GM21576 (cell line): ENCODE measurements around the gene RUNDC3A.
A peak's percentile ranks its signal among the peaks of the same experiment; 100 is the strongest.
"Not testable (repeated sequence)": the region's sequence is repeated elsewhere in the genome, so short reads cannot be mapped to it uniquely, and the experiment has no call there.

Source experiments
- ATAC-seq: cut with Tn5 transposase; IDR thresholded peaks from one replicate; pipeline ENCODE4 v1.9.1; 2021; ENCODE audit warnings: mild to moderate bottlenecking, moderate library complexity; ENCODE audit not compliant: unreplicated experiment

Gene RUNDC3A

GRCh38 chr17:44340553-44340952 lies 32.2 kb downstream of the RUNDC3A start:
- not testable (repeated sequence) for ATAC-seq

GRCh38 chr17:44343510-44344209 lies 35.3 kb downstream of the RUNDC3A start:
- ATAC-seq = no peak

GRCh38 chr17:44344939-44345453 lies 36.6 kb downstream of the RUNDC3A start, which contains the start of gene GRN:
TSS of gene GRN (plus strand) at chr17:44345302. CDS start at chr17:44349165, 3,863 bp downstream.
- peak; percentile 53 for ATAC-seq

DNA sequence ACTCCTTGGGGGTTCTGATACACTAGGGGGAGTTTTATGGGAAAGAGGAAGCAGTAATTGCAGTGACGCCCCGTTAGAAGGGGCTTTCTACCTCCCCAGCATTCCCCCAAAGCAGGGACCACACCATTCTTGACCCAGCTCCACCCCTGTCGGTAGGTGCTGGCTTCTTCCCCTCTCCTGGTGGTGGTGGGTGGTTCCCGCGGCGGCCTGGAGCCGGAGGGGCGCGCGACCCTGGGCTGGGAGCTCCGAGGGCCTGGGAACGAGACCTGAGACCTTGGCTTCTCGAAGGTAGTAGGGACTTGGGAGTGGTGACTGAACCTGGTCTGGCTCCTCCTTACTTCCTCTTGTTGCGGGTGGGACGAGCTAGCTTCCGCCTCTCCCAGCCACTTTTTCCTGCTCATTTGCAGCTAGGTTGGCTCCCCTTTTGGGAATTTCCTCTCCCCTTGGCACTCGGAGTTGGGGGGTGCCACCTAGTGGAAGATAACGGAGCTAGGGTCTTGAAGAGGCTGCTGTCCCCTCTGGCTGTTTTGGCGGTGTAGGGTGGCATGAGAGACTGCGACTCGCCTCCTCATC lies 37.1 kb downstream of the RUNDC3A start:
- ATAC-seq = peak; percentile 4

- ATAC-seq = no peak
Observed at GRCh38 chr17:44346064-44346844, 37.9 kb downstream of the RUNDC3A start.

GRCh38 chr17:44347206-44348055 lies 39.0 kb downstream of the RUNDC3A start:
- not testable (repeated sequence) for ATAC-seq

- ATAC-seq = peak; percentile 42
Observed at GRCh38 chr17:44348234-44348987, 40.0 kb downstream of the RUNDC3A start.

GRCh38 chr17:44348988-44349364 lies 40.6 kb downstream of the RUNDC3A start:
- no peak for ATAC-seq

GRCh38 chr17:44349553-44350070 lies 41.2 kb downstream of the RUNDC3A start:
- no peak for ATAC-seq

DNA sequence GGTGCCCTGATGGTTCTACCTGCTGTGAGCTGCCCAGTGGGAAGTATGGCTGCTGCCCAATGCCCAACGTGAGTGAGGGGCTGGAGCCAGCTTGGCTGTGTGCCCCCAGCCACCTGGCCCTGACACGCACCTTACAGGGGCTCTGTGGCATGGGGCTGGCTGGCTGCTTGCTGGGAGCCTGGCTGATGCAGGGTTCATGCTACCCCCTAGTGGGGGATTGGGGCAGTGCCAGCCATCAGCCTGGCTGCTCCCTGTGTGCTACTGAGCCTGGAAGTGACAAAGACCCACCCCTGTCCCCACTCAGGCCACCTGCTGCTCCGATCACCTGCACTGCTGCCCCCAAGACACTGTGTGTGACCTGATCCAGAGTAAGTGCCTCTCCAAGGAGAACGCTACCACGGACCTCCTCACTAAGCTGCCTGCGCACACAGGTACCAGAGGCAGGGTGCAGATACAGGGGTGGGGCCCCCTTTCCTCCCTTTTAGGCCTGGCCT lies 42.4 kb downstream of the RUNDC3A start:
- ATAC-seq = no peak

- ATAC-seq = no peak
Observed at GRCh38 chr17:44351464-44351863, 43.1 kb downstream of the RUNDC3A start.

DNA sequence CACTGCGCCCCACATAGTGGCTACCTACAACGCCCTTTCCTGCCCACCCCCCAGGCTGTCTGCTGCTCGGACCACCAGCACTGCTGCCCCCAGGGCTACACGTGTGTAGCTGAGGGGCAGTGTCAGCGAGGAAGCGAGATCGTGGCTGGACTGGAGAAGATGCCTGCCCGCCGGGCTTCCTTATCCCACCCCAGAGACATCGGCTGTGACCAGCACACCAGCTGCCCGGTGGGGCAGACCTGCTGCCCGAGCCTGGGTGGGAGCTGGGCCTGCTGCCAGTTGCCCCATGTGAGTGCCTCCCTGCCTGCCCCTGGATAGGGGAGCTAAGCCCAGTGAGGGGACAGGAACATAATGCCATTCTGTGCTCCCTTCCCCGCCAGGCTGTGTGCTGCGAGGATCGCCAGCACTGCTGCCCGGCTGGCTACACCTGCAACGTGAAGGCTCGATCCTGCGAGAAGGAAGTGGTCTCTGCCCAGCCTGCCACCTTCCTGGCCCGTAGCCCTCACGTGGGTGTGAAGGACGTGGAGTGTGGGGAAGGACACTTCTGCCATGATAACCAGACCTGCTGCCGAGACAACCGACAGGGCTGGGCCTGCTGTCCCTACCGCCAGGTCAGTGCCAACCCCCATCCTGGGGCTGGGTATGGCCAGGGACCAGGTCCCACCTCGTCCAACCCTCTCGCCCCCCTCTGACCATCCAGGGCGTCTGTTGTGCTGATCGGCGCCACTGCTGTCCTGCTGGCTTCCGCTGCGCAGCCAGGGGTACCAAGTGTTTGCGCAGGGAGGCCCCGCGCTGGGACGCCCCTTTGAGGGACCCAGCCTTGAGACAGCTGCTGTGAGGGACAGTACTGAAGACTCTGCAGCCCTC lies 43.8 kb downstream of the RUNDC3A start:
- ATAC-seq = no peak

- no peak for ATAC-seq
Observed at GRCh38 chr17:44352828-44353671, 44.6 kb downstream of the RUNDC3A start.

GRCh38 chr17:44353672-44354331 lies 45.4 kb downstream of the RUNDC3A start:
- no peak for ATAC-seq

DNA sequence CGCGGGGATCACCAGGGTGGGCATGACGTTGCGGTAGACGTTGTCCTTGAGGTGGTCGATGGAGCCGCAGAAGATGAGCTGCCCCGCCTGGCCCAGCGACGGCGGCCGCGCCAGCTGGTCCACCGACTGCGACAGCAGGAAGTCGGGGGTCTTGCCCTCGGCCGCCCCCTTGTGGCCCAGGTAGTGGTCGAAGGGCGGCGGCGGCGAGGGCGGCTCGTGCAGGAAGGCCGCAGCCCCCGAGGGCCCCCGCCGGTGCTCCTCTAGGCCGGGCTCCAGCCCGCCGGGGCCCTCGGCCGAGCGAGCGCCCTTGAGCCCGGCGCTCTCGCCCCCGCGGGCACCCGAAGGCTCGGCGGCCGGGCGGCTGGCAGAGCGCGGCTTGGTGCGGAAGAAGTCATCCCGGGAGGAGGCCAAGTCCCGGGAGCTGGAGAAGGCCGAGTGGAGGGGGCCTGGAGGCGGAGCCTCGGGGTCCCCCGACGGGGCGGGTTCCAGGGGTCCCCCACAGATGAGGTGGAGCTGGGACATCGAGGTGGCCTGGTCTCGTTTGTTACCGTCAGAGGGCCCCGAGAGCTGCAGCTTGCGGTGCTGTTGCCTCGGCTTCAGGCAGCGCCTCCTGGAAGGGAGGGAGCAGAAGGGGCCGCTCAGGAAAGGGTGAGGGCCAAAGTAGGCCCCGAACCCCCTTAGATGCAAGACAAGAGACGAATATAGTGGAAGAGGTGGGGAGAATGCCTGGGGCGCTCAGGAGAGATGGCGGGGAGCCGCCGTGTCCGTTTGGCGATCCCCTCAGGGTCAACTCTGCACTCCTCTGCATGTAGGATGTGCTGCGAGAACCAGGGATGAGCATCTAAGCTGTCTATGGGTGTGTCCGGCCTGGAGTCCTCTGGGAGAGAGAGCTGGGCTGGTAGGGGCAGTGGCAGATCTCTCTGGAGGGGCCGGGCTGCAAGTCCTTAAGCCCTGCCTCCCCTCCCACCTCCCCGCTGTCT lies 46.5 kb downstream of the RUNDC3A start:
- no peak for ATAC-seq

DNA sequence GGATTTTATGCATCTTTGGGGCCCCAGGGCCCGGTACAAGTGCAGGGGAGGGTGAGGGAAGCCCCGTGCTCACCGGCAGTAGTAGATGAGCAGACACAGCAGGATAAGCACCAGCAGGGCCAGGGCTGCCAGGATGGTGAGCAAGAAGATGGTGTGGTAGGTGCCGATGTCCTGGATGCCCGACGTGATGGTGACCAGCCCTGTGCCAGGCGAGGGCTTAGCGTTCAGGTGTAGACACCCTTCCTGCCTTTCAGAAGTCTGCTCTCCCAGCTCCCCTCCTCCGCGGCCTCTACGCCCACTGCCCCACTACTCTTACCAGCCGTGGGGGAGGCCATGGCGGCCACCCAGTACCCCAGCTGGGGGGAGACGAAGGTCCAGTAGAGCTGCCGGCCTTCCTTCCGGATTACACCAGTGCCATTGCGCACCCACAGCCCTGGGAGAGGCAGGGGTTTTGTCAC lies 47.3 kb downstream of the RUNDC3A start:
- no peak for ATAC-seq
